GF-D8 (cell line): ENCODE measurements around the gene KLHL3.
A peak's percentile ranks its signal among the peaks of the same experiment; 100 is the strongest.

Experiments used
- DNase-seq: peaks from one replicate; lab custom pipeline; 2025; lab: John Stamatoyannopoulos, UW

KLHL3 gene

DNA sequence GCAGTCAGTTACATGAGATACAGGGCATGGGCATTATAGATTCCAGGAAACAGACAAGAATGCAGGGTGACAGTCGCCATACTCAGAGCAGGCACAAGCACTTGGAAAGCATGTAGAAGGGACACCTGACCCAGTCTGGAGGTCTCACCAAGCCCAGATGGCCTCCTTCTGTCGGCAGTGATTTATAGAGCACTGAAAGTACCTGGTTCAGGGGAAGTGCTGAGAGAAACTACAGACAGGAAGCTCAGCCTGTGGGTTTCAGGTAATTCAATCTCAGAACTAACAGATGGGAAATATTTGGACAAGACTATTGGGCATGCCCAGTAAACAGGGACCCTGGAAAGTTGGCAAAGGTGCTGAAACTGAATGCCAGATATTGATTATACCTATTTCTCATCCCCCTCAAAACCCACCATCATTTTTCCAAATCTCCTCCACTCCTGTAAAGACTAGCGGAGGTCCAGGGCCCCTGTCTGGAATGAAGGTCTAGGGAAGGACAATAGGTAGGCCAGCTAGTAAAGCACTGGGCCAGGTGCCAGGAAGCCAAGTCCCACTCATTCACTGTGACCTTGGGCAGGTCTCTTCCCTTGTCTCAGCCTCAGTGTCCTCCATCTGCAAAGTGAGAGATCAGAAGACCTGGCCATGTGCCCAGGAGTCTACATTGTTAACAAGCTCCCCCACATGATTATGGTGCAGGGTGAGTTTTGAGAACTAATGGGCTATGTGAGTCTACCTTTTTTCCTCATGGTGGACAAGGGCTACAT is 26.9 kb downstream of the KLHL3 start:
- DNase-seq: no peak

DNA sequence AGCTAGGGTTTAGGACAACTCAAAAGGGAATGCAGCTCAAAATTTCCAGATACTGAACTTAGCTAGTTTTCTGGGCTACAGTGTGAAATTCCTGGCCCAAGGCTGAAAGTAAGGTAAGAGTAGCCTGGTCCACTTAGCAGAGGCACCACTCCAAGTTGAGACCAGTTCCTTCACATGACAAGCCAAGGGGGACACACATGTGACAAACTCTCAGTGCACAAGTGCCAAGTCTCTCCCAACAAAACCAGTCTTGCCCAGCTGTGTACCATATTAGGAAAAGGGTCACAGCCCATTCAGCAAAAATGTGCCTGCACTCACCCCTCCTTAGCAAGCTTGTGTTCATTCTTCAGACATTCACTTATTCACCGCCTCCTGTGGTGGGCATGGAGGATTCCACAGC is 27.8 kb downstream of the KLHL3 start:
- DNase-seq: no peak

DNA sequence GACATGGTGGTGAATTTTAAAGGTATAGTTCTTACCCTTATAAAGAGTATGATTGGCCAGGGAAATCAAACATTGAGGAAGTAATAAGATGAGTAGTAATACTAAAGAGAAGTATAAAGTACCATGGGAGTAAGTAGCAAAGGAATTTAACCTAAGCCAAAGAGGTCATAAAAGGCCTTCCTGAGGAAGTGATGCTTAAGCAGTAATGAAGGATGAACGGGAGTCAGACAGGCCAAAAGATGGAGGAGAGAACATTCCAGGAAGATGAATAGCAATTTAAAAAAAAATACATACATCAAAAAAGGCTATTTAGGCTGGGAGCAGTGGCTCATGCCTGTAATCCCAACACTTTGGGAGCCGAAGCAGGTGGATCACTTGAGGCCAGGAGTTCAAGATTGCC is 29.0 kb downstream of the KLHL3 start:
- no peak for DNase-seq

DNA sequence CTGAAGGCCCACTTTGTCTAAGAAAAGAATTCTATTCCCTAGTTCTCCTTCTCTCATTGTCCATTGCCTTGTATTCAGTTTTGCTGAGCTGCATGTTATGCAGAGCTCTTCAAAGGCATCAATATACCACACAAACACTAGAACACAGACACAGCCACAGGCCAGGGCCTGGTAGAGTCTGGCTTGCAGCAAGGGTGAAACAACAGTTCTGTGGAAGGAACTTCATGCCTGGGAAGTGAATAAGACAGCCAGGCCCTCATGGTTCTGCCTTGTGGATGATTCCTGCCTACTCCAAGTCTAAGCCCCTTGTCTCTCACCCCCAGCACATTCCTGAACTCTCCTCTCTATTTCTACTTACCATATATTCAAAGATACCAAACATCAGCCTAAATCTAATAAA is 30.8 kb downstream of the KLHL3 start:
- no peak for DNase-seq

DNA sequence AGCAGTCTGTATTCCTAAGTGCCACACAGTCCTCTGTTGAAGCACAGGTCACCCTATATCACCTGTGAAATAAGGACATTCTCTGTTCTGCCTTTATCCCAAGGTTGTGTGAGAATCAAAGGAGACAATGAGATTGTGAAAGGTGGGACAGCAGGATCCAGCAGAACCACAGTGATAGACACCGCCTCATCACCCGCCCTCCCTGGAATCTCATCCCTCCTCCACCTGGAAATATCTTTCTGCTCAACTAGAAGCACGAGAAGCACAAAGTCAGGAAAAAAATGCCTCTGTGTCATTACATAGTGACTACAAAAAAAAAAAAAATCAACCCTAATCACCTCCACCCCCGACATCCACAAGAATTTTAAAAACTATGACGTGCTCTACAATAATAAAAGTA is 32.3 kb downstream of the KLHL3 start:
- DNase-seq: no peak

DNA sequence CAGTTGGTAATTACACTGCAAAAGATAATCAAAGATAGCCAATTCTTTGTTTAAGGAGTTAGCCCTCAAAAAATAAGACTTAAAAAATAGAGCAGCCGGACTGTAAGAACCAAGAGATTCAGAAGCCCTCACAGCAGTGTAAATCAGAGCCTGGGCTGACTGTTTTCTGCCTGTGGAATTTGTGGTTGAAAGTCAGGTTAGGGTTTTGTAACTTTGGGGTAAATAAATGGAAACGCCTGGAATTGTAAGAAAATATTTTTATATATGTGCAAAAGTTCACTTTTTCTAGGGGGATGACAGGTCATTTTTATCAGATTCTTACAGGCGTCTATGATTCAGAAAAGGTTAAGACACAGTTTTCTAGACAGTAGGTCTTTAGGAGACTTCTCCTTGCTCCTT is 35.6 kb downstream of the KLHL3 start:
- DNase-seq: no peak

DNA sequence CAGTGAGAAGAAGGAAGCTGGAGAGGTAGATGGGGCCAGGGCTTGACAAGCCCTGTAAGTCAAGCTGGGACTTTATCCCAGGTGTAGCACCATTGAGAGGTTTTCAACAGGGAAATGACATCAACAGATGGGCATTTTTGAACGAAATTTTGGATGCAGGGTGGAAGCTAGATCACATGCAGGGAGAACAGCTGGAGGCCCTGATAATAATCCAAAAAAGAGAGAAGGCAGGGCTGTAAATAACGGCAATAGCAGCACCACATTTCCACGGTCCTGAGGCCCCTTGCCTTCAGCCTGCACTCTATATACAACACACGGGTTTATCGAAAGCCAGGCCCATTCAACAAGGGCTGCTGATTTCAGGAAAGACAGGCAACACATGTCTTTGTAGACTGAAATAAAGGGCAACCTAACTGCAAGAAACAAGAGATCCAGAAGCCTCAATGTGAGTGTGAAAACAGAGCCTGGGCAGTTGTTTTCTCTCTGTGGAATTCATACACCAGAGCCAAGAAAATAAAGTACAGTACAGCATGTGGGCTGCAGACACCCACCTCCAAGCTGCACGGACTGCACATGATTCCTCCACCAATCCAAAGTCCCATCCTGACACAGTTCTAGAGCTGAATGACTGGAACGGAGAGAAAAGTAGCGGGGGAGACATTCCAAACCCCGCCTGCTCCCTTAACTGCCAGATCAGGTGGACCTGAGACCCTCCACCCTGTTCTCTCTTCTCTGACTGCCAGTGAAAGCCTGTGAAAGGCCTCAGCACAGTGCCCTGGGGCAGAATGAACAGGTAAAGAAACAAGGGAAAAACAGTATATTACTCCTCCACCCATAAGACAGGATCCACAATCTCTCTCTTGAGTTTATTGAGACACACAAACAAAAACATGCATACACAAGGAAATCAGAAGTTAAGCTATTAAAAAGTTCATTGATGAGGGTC is 36.3 kb downstream of the KLHL3 start:
- DNase-seq: no peak

DNA sequence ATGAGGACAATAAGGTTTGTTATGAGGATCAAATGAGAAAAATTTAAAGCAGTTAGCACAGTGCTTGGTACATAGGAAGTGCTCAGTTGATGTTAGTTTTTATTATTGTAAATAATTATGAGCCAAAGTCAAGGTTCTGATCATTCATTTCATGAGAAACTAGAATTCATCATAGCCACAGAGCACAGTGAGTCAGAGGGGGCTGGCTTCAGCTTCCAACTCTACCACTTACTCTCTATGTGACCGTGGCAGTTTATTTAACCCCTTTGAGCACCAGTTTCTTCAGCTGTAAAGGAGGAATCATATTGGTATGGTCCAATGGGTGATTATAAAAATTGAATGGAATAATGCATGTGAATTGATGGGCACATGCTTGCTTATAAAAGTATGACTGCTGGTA is 39.4 kb downstream of the KLHL3 start:
- no peak for DNase-seq

DNA sequence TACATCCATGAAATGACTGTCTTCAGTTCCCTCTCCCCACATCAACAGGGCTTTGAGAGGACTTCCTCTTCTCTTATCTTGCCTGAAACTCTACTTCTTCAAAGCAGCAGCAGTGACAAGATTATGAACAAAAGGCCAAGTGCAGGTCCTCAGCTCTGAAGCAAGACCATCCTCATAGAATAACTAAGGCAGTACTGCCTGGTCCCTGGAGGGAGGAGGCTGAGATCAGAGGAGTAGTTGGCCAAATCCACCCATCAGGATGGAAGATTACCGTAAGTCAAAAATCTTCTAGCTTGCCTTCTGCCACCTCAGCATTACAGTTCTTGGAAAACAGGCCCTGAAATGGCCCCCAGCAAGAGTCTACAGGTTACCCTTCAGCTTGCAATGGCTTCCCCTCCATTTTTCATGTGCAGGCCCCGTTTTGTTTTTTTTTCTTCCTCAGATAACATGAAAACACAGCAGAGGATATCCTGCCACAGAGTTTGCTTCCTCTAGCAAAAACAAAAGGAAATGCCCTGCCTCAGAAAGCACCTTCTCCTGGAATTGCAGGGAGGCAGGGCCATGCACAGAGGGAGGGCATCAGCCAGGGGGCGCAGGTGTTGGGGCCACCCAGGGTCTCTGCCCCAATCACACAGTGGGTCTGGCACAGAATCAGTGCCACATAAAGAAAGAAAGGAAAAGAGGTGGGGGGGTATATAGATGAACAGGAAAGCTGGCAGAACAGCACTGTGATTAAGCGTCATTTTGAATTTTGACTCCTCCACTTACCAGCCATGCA is 40.0 kb downstream of the KLHL3 start:
- peak; percentile 39 for DNase-seq

DNA sequence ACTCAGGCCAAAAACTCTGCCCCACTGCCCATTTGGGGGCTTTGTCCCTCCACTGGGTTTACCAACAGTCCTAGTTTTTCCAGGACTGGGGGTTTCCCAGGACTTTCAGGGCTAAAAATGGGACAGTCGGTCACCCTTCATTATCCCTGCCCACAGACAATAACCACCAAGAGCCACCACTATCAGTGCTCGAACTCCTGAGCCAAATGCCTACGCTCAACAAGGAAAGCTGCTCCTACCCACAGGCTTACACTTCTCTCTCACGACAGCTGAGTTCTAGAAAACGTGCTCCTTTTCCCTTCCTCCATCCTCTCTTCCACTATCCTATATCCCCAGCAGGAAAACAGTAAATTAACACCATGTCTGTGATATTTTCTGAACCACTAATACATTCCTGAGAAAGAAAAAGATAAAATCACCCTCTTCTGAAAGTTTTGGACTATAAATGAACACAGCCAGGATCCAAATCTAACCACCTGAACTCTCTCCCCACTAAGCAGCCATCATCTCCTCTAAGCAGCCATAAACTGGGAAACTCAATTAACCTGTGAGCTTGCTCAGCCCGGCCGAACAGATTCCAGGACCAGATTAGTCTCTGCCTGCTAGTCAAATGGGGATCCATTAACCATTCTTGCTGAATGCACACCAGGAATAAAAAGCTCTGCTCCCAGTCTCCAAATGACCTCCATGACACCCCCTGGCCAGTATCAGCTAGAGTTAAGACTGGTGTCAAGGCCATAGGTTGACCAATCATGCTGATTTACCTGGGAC is 41.8 kb downstream of the KLHL3 start:
- DNase-seq: no peak

DNA sequence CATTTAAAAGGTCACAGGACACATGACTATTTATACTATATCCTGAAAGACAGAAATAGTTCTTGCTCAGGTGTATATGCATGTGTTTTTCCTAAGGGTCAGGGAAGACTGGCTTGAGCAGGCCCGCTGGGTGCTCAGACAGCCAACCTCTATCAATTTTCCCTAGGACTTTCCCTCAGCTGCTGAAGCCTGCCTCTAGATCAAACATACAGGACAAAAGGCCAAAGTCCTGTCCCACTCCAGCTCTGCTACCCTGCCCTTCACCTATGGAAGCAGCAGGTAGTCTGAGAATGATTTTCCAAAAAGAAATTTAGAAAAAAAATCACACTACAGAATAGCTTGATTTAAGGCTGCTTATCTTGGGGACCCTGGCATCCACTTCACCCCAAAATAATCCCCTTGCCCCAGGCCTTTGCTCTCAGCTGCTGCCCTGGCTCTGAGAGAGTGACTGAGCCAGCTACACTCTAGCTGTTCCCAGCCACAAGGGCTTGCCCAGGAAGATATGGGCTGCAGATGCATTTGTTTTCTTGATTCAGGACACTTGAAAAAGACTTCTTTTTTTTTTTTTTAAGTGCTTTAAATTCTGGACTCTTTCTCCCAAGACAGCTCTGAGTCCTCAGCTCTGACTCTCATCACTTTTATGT is 42.5 kb downstream of the KLHL3 start:
- no peak for DNase-seq

DNA sequence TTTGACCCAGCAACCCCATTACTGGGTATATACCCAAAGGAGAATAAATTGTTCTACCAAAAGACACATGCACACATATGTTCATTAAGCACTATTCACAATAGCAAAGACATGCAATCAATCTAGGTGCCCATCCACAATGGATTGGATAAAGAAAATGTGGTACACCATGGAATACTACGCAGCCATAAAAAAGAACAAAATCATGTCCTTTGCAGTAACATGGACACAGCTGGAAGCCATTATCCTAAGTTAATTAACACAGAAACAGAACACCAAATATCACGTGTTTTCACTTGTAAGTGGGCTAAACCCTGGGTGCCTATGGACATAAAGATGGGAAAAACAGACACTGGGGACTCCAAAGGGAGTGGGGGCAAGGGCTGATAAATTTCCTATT is 46.6 kb downstream of the KLHL3 start:
- no peak for DNase-seq

DNA sequence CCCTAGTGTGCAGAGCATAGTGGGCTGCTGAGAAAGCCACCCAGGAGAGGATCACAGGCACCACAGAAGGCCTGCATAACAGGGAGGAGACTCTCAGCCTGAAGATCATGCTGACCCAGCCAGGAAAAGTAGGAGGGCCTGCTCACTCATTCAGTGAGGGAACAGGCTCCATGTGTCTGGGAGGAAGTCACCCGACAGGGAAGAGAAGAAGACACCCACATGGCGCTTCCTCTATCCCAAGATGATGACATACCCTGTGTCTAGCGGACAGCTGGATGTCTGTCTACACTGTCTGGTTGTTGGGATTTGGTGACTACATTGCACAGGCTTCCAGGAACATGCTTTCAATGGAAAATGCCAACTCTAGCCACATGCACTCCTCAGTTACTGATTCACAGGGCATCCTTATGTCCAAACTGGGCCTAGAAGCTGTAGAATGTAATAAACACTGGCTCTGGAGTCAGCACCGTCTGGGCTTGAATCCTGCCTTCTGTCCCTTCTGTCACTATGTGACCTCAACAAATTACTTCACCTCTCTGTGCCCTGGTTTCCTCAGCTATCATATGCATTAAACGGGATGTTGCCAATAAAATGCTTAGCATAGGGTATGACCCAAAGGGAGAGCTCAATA is 47.6 kb downstream of the KLHL3 start:
- DNase-seq: no peak

DNA sequence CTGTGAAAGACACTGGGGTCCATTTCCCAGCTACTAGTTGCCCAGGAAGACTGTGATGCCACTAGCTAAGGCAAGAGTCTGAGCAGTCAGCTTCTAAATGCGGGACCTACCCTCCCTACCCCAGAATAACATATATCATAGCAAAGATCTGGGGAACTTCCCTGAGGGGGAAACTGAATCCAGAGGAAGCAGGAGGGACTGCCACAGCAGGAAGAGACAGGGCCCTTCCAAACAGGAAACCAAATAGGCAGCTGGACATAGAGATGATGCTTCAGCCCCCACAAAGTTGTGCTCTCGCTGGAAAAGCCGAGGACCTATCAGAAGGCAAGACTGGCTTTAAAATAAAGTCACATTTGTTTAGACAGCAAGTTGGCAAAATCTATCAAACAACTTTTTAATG is 51.1 kb downstream of the KLHL3 start:
- DNase-seq: no peak

DNA sequence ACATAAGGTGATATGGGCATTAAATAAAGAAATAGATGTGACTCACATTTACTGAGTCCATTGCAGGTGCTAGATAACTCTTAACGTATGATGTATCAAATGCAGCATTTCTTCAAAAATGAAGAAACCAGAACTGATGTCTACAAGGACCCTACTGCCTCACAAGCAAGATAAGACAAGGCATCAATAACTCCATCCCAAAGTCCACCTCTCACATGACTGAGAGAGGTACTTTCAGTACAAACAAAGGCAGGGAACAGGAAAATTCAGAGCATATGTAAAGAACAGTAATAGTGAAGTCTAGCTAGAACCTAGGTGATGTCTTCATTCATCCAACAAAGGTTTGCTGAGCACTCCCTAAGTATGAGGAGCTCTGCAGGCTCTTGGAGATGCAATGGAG is 54.7 kb downstream of the KLHL3 start:
- no peak for DNase-seq

DNA sequence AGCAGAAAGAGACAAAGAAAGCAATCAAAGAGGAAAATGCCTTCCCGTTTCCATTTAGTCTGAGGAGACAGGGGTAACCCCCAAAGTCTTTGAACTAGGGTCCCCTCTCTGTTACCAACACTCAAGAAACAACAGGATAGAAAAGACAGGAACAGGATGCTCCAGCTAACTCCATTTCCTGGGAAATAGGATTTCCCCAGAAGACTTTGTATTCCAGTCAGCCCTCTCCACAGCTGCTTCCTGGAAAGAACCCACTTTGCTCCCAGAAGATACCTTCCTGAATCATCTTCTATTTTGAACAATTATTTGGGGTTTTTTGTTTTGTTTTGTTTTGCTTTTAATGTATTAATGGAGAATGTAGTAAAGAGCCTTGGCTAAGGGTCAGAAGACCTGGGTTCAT is 56.0 kb downstream of the KLHL3 start:
- DNase-seq: no peak

DNA sequence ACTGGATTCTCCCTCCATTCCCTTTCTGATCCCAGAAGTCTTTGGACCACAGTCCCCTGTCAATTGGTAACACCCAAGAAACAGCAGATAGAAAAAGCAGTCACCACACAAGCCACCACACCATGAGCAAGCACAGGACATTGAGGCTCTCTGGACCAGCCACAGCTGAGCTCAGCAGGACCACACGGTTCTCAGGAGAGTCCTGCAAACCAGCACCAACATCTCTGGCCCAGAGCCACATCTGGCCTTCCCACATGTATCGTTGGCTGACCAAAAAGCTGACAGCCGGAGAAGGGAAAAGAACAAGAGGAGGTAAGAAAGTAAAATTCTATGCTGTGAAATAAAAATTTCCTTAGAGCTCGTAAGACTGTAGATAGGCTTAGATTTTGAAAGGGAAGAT is 56.7 kb downstream of the KLHL3 start:
- no peak for DNase-seq

DNA sequence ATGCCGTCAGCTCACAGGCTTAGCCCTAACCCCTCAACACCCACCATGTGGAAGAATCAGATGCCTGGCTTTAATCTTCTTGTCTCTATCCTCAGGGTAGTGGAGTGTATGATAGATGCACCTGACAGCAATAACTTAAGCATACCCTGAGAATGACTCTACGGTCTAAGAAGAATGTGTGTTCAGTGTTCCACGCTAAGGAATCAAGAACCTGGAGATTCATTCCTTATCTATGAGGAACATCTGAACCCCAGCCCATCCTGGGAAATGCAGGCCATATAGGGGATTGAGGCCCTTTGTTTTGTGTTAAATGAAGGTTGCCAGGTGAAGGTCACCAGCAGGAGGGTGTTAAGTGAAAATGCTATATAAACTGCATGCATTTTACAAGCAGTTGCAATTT is 63.0 kb downstream of the KLHL3 start:
- no peak for DNase-seq

DNA sequence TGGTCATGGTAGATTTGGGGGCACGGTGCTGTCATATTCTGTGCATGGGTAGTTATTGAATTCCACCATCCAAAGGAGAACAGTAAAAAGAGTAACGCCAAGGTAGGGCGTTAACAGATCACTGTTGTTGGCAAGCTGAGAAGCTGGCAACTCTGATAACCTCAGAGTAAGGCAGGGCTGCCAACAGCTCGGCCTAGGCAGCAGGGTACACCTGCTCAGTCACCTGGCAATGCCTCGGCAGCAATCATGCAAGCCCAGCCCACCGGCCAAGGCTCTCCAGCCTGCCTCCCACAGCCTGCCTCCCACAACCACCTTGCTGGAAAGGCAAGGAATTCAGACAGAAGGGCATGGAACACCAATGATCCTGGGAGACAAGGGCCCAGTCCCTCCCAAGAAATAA is 63.9 kb downstream of the KLHL3 start:
- DNase-seq: no peak

DNA sequence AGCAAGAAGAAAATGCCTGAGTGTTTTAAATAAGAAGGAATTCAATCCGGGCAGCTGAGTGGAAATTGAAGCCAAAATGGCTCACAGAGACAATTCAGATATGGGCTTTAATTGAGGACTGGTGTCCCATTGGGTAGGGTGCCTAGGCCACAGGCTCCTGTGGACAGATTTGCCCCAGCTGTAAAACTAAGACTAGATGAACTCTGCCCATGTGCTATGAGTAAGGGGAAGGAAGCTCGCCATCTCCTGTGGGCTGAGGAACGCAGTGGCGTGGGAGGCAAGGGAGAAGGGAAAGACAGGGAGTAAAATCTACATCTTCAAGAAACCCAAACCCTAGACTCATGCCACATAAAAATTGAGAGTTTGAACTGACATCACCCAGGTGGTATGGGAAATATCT is 66.1 kb downstream of the KLHL3 start:
- no peak for DNase-seq

DNA sequence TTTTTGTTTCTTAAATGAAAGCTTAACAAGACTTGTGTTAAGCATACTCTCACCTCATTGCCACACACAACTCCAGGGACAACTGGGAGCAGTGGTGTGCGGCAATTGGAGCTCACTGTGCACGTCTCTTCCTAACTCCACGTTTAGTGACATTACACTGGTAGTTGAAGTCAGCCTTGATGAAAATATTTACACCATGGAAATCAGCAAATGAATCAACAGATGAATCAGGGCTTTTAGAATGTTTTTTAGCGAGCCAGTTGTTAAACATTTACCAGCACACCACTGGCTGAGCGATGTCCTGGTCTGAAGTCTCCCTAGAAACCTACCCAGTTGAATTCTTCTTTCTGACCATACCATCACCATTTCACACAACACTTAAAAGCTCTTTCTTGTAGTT is 67.3 kb downstream of the KLHL3 start:
- no peak for DNase-seq
